Stimulated activated CD8-positive, alpha-beta memory T cell treated with anti-CD3 and anti-CD28 coated beads, Interleukin-4, amount 100 ng/mL, for 48 hours (primary cell): ENCODE data around the gene ZNF365.
"Not testable (repeated sequence)": the region's sequence is repeated elsewhere in the genome, so short reads cannot be mapped to it uniquely, and the experiment has no call there.

Source experiments
- DNase-seq: peaks from one replicate; pipeline ENCODE4 v3.0.0-alpha.2; 2020

Gene ZNF365

GRCh38 chr10:62373995-62374861 is at the start of gene ZNF365:
Gene ZNF365 (plus strand): TSS chr10:62374369. CDS start chr10:62376194, 1,825 bp downstream.
- peak; percentile 52 for DNase-seq

GRCh38 chr10:62326176-62326575 is 48.0 kb upstream of the ZNF365 start:
- no peak for DNase-seq

- DNase-seq = no peak
Observed at GRCh38 chr10:62327885-62328284, 46.3 kb upstream of the ZNF365 start.

GRCh38 chr10:62330213-62330612 is 44.0 kb upstream of the ZNF365 start:
- no peak for DNase-seq

- no peak for DNase-seq
Observed at GRCh38 chr10:62332406-62332805, 41.8 kb upstream of the ZNF365 start.

GRCh38 chr10:62333135-62333889 is 40.9 kb upstream of the ZNF365 start:
- no peak for DNase-seq

GRCh38 chr10:62333988-62334682 is 40.0 kb upstream of the ZNF365 start:
- DNase-seq = no peak

GRCh38 chr10:62335326-62335725 is 38.8 kb upstream of the ZNF365 start:
- no peak for DNase-seq

- no peak for DNase-seq
Observed at GRCh38 chr10:62336404-62336803, 37.8 kb upstream of the ZNF365 start.

- no peak for DNase-seq
Observed at GRCh38 chr10:62341419-62341818, 32.8 kb upstream of the ZNF365 start.

GRCh38 chr10:62343000-62343399 is 31.2 kb upstream of the ZNF365 start:
- DNase-seq = no peak

- DNase-seq = no peak
Observed at GRCh38 chr10:62348029-62348428, 26.1 kb upstream of the ZNF365 start.

- peak; percentile 33 for DNase-seq
Observed at GRCh38 chr10:62352356-62352970, 21.7 kb upstream of the ZNF365 start.

- no peak for DNase-seq
Observed at GRCh38 chr10:62354916-62355315, 19.3 kb upstream of the ZNF365 start.

- DNase-seq = no peak
Observed at GRCh38 chr10:62356447-62356846, 17.7 kb upstream of the ZNF365 start.

- DNase-seq = not testable (repeated sequence)
Observed at GRCh38 chr10:62358151-62358550, 16.0 kb upstream of the ZNF365 start.

GRCh38 chr10:62373639-62373994 is 552 bp upstream of the ZNF365 start:
- no peak for DNase-seq

- DNase-seq = no peak
Observed at GRCh38 chr10:62374862-62375710, 917 bp downstream of the ZNF365 start.

GRCh38 chr10:62376071-62377025 is 2.2 kb downstream of the ZNF365 start:
- no peak for DNase-seq

- DNase-seq = no peak
Observed at GRCh38 chr10:62377026-62377415, 2.9 kb downstream of the ZNF365 start.

- no peak for DNase-seq
Observed at GRCh38 chr10:62377966-62378365, 3.8 kb downstream of the ZNF365 start.
